ENCODE data around the gene FBXW5. TPM values are rescaled to one million over a fixed set of nuclear protein-coding genes. Genes with fewer than 3 reads are reported as not detected.

The FBXW5 gene
- total RNA-seq, 4 donors from 2014 or later = 294 to 820 (median 446) TPM

DNA sequence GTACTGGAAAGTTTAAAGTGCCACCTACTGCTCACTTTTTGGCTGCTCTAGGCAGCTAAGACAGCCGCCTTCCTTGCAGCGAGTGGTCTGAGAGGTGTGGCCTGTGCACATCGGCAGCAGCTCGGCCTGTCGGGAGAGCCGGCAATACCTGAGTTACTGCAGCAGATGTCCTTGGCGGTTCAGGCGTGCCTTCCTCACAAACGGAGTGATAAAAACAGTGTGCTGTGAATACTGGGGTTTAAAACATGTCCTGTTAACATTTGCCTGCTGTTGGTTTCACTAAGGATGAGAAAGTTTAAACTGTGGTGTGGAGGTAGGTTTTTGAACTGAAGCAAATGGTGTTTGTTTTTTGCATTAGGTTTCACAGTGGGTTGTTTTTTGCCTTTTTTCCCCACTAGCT is 45.3 kb downstream of the FBXW5 start:
- in situ Hi-C loops (cut with MboI; ENCODE audit: low pct_ligation_motif_present in 1 of 4, low pct_unique_long_range_greater_than_20kb in 1 of 4, low sequenced_read_pairs in 3 of 4) (no loop called here), intact Hi-C loops (cut with DNase I; ENCODE audit: low total_unique reads) (no loop called here)
- Histone ChIP-seq H3K4me1 (peaks cover 32 to 62% (median 46%) of the 10 kb centered on the region in 4 donors), H3K9me3 (no peaks in the 10 kb centered on the region), H3K4me3 (no peak overlapping the region), H3K27ac (peak overlapping the region; percentile 54 to 93 (median 90)), H3K27me3 (no peaks in the 10 kb centered on the region), H3K36me3 (no peaks in the 10 kb centered on the region)
- DNase-seq = peak; percentile 70
- WGBS, 2 donors (ENCODE audit: low coverage in 1 of 2) = 39 to 43% methylated on average over 5 to 9 of the region's 9 CpGs
- TF ChIP-seq CTCF (IDR thresholded peaks at IDR 0.05) = peak in 1 of 5 experiments; percentile 6
- no peak for TF ChIP-seq EP300 (IDR thresholded peaks at IDR 0.05; ENCODE audit: low read depth)
- peak in 2 of 3 donors; percentile 22 to 51 for TF ChIP-seq POLR2AphosphoS5 (IDR thresholded peaks at IDR 0.05)
- no peak for TF ChIP-seq POLR2A (IDR thresholded peaks at IDR 0.05)

GRCh38 chr9:136898483-136899100 is 45.9 kb downstream of the FBXW5 start:
- Histone ChIP-seq H3K4me1 (peaks cover 32 to 56% (median 44%) of the 10 kb centered on the region in 4 donors), H3K9me3 (no peaks in the 10 kb centered on the region), H3K27me3 (no peaks in the 10 kb centered on the region), H3K27ac (peak overlapping the region; percentile 54 to 93 (median 90)), H3K36me3 (no peaks in the 10 kb centered on the region), H3K4me3 (no peak overlapping the region)
- intact Hi-C loops (cut with DNase I; ENCODE audit: low total_unique reads) = no loop called here
- in situ Hi-C loops (cut with MboI; ENCODE audit: low pct_ligation_motif_present in 1 of 4, low pct_unique_long_range_greater_than_20kb in 1 of 4, low sequenced_read_pairs in 3 of 4) = no loop called here
- TF ChIP-seq CTCF (IDR thresholded peaks at IDR 0.05) (no peak), EP300 (IDR thresholded peaks at IDR 0.05; ENCODE audit: low read depth) (no peak), POLR2AphosphoS5 (IDR thresholded peaks at IDR 0.05) (no peak), POLR2A (IDR thresholded peaks at IDR 0.05) (no peak)
- 91 to 100% methylated on average over 4 to 21 of the region's 21 CpGs for WGBS, 2 donors (ENCODE audit: low coverage in 1 of 2)
- DNase-seq = no peak

GRCh38 chr9:136896027-136896426 is 48.5 kb downstream of the FBXW5 start:
- in situ Hi-C loops (cut with MboI; ENCODE audit: low pct_ligation_motif_present in 1 of 4, low pct_unique_long_range_greater_than_20kb in 1 of 4, low sequenced_read_pairs in 3 of 4) (no loop called here), intact Hi-C loops (cut with DNase I; ENCODE audit: low total_unique reads) (no loop called here)
- Histone ChIP-seq H3K27ac (no peak overlapping the region), H3K4me3 (no peak overlapping the region), H3K4me1 (peaks cover 9 to 30% (median 19%) of the 10 kb centered on the region in 4 donors), H3K36me3 (no peaks in the 10 kb centered on the region), H3K9me3 (no peaks in the 10 kb centered on the region), H3K27me3 (no peaks in the 10 kb centered on the region)
- TF ChIP-seq POLR2A (IDR thresholded peaks at IDR 0.05) (no peak), CTCF (IDR thresholded peaks at IDR 0.05) (no peak), EP300 (IDR thresholded peaks at IDR 0.05; ENCODE audit: low read depth) (no peak), POLR2AphosphoS5 (IDR thresholded peaks at IDR 0.05) (no peak)
- 84% methylated on average over 11 of the region's 11 CpGs; no CpG with 5 or more reads in 1 of the 2 donors for WGBS, 2 donors (ENCODE audit: low coverage in 1 of 2)
- DNase-seq = no peak

DNA sequence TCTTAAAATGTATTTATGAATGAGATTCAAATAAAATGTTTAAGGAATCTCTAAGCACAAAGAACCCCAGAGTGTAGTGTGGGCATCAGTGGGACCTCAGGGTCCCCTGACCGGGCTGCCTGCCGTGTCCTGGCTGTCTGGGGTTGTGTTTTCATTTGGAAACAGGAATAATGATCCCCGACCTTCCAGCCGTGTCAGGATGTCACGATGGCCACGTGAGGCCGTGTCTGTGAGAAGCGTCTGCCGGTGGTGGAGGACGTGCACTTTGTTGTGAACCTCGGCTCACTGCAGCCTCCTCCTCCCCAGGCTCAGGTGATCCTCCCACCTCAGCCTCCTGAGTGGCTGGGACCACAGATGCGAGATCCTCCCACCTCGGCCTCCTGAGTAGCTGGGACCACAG is 53.9 kb downstream of the FBXW5 start:
- TF ChIP-seq POLR2AphosphoS5 (IDR thresholded peaks at IDR 0.05) = no peak
- no peak for TF ChIP-seq EP300 (IDR thresholded peaks at IDR 0.05; ENCODE audit: low read depth)
- TF ChIP-seq POLR2A (IDR thresholded peaks at IDR 0.05) = no peak
- TF ChIP-seq CTCF (IDR thresholded peaks at IDR 0.05) = no peak
- intact Hi-C loops (cut with DNase I; ENCODE audit: low total_unique reads) = no loop called here
- Histone ChIP-seq H3K4me1 (peaks cover 0 to 17% (median 12%) of the 10 kb centered on the region in 4 donors), H3K27ac (no peak overlapping the region), H3K9me3 (no peaks in the 10 kb centered on the region), H3K4me3 (no peak overlapping the region), H3K36me3 (no peaks in the 10 kb centered on the region), H3K27me3 (no peaks in the 10 kb centered on the region)
- no peak for DNase-seq
- in situ Hi-C loops (cut with MboI; ENCODE audit: low pct_ligation_motif_present in 1 of 4, low pct_unique_long_range_greater_than_20kb in 1 of 4, low sequenced_read_pairs in 3 of 4) = no loop called here
- WGBS, 2 donors (ENCODE audit: low coverage in 1 of 2) = 85 to 87% methylated on average over 7 to 13 of the region's 13 CpGs

Other genes starting within 250 kb of the FBXW5 start
- 10 to 100 TPM in 1 of 4 donors, 1 to 10 TPM in 3; 3.5 to 12.3 (median 3.9) TPM for gene DIPK1B, start 232.2 kb downstream of the FBXW5 start, total RNA-seq
- gene LCN10, start 201.8 kb downstream of the FBXW5 start, total RNA-seq = 10 to 100 TPM in 1 of 4 donors, 1 to 10 TPM in 2, under 1 TPM in 1; 0.96 to 33.6 (median 3.3) TPM
- gene LCN6, start 196.2 kb downstream of the FBXW5 start, total RNA-seq = 1 to 10 TPM in 2 of 4 donors, not detected in 2; 1.1 to 2.9 TPM
- gene LCN8, start 186.5 kb downstream of the FBXW5 start, total RNA-seq = not detected
- 10 to 100 TPM in 1 of 4 donors, 1 to 10 TPM in 1, not detected in 2; 6.4 to 11.9 TPM for gene LCN15, start 180.2 kb downstream of the FBXW5 start, total RNA-seq
- gene TMEM141, start 153.4 kb downstream of the FBXW5 start, total RNA-seq = 100 to 1,000 TPM; 179 to 392 (median 224) TPM
- 100 to 1,000 TPM in 1 of 4 donors, 10 to 100 TPM in 3; 25.2 to 161 (median 63.5) TPM for gene CCDC183, start 148.4 kb downstream of the FBXW5 start, total RNA-seq
- gene RABL6, start 136.8 kb downstream of the FBXW5 start, total RNA-seq = 100 to 1,000 TPM in 3 of 4 donors, 10 to 100 TPM in 1; 71.3 to 227 (median 160) TPM
- gene AJM1, start 102.3 kb downstream of the FBXW5 start, total RNA-seq = 10 to 100 TPM in 3 of 4 donors, 1 to 10 TPM in 1; 9.8 to 26.5 (median 17.0) TPM
- gene PHPT1, start 95.3 kb downstream of the FBXW5 start, total RNA-seq = 100 to 1,000 TPM in 2 of 4 donors, 10 to 100 TPM in 2; 69.7 to 134 (median 107) TPM
- gene MAMDC4, start 92.4 kb downstream of the FBXW5 start, total RNA-seq = 10 to 100 TPM; 11.4 to 52.5 (median 23.2) TPM
- gene EDF1, start 78.4 kb downstream of the FBXW5 start, total RNA-seq = 100 to 1,000 TPM; 353 to 618 (median 555) TPM
- 10 to 100 TPM; 12.5 to 60.6 (median 13.8) TPM for gene TRAF2, start 58.2 kb downstream of the FBXW5 start, total RNA-seq
- gene C8G, start 505 bp upstream of the FBXW5 start, total RNA-seq = 1 to 10 TPM in 3 of 4 donors, not detected in 1; 4.3 to 7.9 (median 6.4) TPM
- gene LCN12, start 7.5 kb upstream of the FBXW5 start, total RNA-seq = 10 to 100 TPM in 1 of 4 donors, 1 to 10 TPM in 3; 1.2 to 52.7 (median 5.5) TPM
- gene PTGDS, start 32.8 kb upstream of the FBXW5 start, total RNA-seq = 10 to 100 TPM in 3 of 4 donors, 1 to 10 TPM in 1; 6.8 to 59.1 (median 17.8) TPM
- gene LCNL1, start 38.3 kb upstream of the FBXW5 start, total RNA-seq = under 1 TPM in 2 of 4 donors, not detected in 2; 0.27 to 0.75 TPM
- 10 to 100 TPM; 49.3 to 85.2 (median 66.0) TPM for gene PAXX, start 47.7 kb upstream of the FBXW5 start, total RNA-seq
- gene CLIC3, start 51.8 kb upstream of the FBXW5 start, total RNA-seq = 1 to 10 TPM in 2 of 4 donors, not detected in 2; 2.5 to 3.8 TPM
- 100 to 1,000 TPM in 2 of 4 donors, 10 to 100 TPM in 2; 51.1 to 204 (median 96.5) TPM for gene ABCA2, start 83.5 kb upstream of the FBXW5 start, total RNA-seq
- gene FUT7, start 87.3 kb upstream of the FBXW5 start, total RNA-seq = not detected
- 100 to 1,000 TPM in 2 of 4 donors, 10 to 100 TPM in 2; 58.0 to 972 (median 274) TPM for gene NPDC1, start 101.4 kb upstream of the FBXW5 start, total RNA-seq
- 10 to 100 TPM in 3 of 4 donors, 1 to 10 TPM in 1; 3.6 to 17.1 (median 14.1) TPM for gene ENTPD2, start 109.3 kb upstream of the FBXW5 start, total RNA-seq
- gene SAPCD2, start 125.8 kb upstream of the FBXW5 start, total RNA-seq = 10 to 100 TPM in 1 of 4 donors, 1 to 10 TPM in 2, under 1 TPM in 1; 0.37 to 37.2 (median 3.3) TPM
- 10 to 100 TPM in 2 of 4 donors, 1 to 10 TPM in 2; 6.4 to 28.8 (median 11.7) TPM for gene UAP1L1, start 132.8 kb upstream of the FBXW5 start, total RNA-seq
- 100 to 1,000 TPM in 1 of 4 donors, 10 to 100 TPM in 3; 56.5 to 106 (median 70.0) TPM for gene MAN1B1, start 142.2 kb upstream of the FBXW5 start, total RNA-seq
- 100 to 1,000 TPM in 2 of 4 donors, 10 to 100 TPM in 2; 54.2 to 141 (median 103) TPM for gene DPP7, start 170.0 kb upstream of the FBXW5 start, total RNA-seq
- under 1 TPM in 1 of 4 donors, not detected in 3; 0.14 TPM for gene GRIN1, start 194.4 kb upstream of the FBXW5 start, total RNA-seq
- 100 to 1,000 TPM in 1 of 4 donors, 10 to 100 TPM in 3; 31.8 to 437 (median 64.8) TPM for gene LRRC26, start 225.3 kb upstream of the FBXW5 start, total RNA-seq
- gene TMEM210, start 227.3 kb upstream of the FBXW5 start, total RNA-seq = not detected
- 100 to 1,000 TPM in 2 of 4 donors, 10 to 100 TPM in 2; 37.0 to 176 (median 70.3) TPM for gene ANAPC2, start 243.8 kb upstream of the FBXW5 start, total RNA-seq
- gene SSNA1, start 243.9 kb upstream of the FBXW5 start, total RNA-seq = 100 to 1,000 TPM in 2 of 4 donors, 10 to 100 TPM in 2; 93.5 to 104 (median 99.8) TPM

All from transverse colon (tissue), 4 donors.